C4-2B (cell line): ENCODE results near the gene CPN2.

Experiments used
- CTCF ChIP-seq: fragments of 450-650 bp; conservative IDR thresholded peaks from 2 replicates; pipeline ENCODE4 v1.5.1; 2017; ENCODE audit warnings: mild to moderate bottlenecking
- ZFX ChIP-seq: fragments of 450-650 bp; IDR thresholded peaks from 2 replicates; pipeline ENCODE4 v1.6.1; 2017

- no peak for TF ChIP-seq CTCF
- no peak for TF ChIP-seq ZFX
These were observed 36.6 kb downstream of the CPN2 start for GRCh38 chr3:194314388-194315068.
